GM19468 (cell line): ENCODE results near the gene ACSM2A.
"Not testable (repeated sequence)": the region's sequence is repeated elsewhere in the genome, so short reads cannot be mapped to it uniquely, and the experiment has no call there.

Experiments used
- ATAC-seq: cut with Tn5 transposase; IDR thresholded peaks from one replicate; pipeline ENCODE4 v1.9.1; 2021; ENCODE audit warnings: mild to moderate bottlenecking, moderate library complexity, moderate number of reproducible peaks; ENCODE audit not compliant: unreplicated experiment; ENCODE audit errors: extremely low read depth

The ACSM2A gene

DNA sequence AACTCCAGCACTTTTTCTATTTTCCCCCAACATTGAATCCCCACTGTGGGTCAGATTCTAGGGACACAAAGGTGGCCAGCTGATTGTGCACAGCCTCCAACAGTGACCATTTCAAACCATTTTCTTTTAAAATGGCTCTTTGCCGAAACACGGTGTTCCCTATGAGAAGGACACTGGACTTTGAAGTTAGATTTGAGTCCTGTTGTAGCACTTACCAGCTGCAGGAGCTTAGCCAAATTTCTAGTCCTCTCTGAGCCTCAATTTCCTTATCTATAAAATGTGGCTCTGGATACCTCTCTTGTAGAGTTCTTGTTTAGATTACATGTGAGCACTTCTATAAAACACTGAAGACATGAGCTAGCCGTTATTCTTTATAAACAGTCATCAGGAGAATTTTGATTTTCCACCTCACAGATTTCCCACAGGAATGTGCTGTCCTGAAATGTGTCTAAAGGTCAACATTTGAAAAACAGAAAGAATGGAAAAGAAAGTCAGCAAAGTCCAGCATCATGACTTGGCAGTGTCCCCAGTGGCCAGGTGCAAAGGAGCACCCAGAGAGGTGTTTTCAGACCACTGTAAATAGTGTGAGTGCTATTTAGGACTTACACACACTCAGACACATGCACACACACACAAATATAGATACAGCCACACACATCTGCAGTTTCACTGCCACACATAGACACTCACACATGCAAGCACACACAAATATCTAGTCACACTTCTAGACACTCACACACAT lies 4.5 kb upstream of the ACSM2A start:
- ATAC-seq = not testable (repeated sequence)

DNA sequence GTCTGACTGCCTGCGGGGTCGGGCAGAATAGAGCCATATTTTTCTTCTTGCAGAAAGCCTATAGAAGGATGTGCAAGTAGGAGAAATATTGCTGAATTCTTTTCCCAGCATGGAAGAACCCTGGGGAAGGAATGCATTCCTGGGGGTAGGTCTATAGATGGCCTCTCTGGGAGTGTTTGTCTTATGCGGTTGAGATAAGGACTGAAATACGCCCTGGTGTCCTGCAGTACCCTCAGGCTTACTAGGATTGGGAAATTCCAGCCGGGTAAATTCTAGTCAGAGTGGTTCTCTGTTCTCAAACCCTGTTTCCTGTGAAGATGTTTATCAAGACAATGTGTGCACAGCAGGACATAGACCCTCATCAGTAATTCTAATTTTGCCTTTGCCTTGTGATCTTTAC lies 2.3 kb downstream of the ACSM2A start:
- ATAC-seq = not testable (repeated sequence)

DNA sequence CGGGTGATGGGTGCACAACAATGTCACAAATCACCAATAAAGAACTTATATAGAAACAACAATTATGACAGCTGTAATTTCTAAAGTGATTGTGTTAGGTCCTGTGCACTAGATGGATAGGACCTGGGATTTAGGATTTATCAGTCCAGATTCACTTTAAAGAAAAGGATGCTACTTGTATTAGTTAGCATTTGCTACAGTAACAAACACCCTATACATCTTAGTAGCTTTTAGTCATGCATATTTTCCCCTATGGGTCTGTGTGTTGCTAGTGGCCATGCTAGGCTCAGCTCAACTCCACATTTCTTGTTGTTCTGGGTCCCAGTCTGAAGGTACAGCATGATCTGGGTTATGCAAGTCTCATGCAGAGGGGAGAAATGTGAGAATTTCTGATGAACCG lies 7.9 kb downstream of the ACSM2A start:
- not testable (repeated sequence) for ATAC-seq

DNA sequence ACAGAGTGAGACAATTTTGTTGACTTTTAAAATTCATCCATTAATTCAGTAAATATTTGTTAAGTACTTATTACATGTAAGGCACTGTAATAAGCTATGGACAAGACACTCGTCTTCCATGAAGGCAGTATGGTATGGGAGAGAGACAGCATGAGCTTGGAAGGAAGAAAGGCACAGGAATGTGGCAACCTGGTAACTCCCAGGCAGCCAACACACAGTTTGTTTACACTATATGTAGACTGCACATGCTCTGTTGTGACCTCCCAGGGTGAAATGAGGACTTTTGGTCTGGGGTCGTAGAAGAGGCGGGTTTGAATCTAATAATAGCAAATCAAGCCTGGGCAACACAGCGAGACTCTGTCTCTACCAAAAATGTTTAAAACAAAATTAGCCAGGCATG lies 9.0 kb downstream of the ACSM2A start:
- not testable (repeated sequence) for ATAC-seq

DNA sequence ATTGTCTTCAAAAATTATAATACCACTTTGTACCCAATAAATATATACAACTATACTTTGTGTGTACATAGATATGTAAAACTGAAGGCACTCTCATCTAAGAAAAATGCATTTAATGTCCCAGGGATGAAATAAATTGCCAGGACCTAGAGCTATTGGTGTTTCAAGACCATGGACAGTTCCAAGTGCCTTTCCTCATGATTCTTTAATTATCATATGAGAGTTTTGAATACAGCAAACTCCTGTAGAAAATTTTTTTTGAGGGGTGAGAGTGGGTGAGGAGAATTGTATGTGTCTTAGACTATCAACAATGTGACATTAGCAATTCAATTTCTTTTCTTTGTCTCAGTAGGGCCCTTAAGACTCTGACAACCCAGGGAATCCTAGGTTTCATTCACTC lies 17.6 kb downstream of the ACSM2A start:
- ATAC-seq = not testable (repeated sequence)

DNA sequence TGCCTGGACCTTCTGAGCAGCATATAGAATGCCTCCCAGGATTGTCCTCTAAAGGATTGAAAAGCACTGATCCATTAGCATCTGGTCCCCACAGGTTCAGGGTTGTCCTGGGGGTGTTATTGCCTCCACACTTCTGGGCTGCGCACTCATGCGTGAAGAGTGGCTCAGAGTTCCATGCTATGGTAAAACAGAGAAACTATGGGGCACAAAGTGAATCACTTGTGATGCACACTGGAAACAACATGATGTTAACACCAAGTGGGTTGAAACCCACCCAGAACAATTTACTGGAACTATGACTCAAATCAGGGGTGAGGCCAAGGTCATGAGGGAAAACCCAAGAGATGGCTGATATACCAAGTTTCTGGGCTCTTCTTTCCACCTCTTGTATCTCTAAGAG lies 18.6 kb downstream of the ACSM2A start:
- ATAC-seq = not testable (repeated sequence)

DNA sequence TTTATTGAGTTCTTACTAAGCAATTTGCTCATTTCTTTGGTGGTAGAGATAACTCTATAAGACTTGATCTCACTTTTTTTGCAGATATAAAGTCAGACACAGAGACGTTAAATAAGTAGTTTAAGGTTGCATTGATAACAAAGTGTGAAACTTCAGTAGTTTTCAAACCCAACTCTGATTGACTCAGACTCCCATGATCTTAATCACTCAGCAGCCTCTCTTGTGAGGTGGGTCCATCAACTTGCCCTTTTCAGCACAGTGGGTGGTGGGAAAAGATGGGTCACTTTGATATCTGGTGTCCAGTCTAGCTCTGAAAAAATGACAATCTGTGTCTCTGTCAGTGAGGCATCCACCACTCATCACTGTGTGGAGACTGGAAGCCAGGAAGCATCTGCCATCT lies 19.4 kb downstream of the ACSM2A start:
- ATAC-seq = not testable (repeated sequence)

DNA sequence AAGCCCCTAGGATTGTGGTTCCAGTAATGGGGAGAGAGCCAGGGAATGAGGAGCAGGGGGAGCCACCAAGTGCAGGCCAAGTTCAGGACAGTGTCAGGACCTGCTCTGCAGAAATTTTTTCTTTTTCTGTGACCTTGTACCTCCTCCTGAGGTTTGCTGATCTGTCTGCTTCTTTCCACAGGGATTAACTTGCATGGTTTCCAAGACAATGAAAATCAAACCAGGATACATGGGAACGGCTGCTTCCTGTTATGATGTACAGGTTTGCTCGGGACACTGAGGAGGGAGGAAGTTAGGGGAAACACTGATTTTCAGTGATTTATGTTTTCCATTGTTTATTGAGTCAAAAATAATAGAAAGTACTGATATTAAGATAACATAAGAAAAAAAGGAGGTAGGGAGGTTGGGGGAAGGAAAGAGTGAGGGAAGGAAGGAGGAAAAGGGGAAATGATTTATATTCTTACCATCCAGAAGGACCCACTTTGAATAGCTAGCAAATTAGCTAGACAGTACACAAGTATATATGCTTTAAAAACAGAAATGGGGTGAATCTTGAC lies 25.9 kb downstream of the ACSM2A start:
- not testable (repeated sequence) for ATAC-seq

DNA sequence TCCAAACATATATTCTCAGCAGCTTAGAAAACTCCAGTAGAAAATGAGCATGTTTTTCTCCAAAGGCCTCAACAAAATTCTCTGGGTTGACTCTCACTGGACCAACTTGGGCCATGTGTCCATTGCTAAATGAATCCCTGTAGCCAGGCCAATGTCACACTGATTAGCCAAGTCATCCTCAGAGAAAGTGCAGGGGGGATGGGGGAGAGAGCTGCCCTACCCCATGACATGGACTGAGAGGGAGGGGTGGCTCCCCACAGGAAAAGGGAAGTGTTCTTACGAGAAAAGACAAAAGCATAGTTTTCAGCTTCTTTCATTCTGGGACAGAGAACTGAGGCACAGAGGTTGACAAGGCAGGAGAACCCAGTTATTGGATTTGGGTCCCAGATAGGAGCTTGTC lies 32.7 kb downstream of the ACSM2A start:
- not testable (repeated sequence) for ATAC-seq

DNA sequence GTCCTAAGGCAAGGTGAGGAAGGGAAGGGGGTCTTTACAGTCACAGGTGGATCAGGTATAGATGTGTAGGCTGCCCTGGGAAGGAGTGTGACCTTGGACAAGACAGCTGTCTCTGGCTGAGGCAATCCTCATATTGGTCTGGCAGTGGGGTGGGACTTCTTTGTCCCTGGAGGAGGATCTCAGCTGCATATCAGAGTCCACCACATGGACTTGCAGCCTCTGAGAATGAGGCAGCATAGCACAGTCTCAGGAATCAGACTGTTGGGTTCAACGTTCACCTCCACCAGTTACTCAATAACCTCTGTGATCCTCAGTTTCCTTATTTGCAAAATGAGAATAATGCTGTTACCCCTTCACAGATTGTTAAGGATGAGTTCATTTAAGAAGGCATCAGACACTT lies 33.4 kb downstream of the ACSM2A start:
- no peak for ATAC-seq

DNA sequence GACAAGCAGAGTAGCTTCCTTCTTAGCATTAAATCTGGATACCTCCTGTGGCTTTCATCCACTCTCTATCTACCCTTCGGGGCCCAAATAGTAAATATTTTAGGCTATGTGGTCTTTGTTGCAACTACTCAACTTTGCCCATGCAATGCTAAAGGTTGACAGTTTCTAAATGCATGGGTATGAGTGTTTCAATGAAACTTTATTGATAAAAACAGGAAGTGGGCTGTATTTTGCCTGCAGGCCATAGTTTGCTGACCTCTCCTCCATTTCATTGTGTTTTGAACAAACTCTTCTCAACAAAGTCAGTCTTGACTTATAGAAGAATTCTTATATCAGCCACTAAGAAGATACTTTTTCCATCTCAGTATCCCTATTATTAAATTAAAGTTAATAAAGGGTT lies 34.1 kb downstream of the ACSM2A start:
- ATAC-seq = no peak

DNA sequence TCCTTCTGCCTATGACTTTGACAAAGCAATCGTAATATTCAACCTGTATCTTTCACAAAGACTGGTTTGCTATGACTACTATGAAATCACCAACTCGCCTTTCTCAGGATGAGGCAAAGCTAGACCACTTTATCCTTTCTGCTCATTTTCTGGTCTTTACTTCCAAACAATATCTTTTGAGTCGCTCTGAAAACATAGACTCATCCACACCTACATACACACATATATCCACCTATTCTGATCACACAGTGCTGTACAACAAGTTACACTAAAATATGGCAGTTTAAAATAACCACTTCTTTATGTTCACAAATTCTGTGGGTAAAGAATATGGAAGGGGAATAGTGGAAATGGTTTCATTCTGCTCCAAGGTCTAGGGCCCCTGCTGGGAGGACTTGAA lies 39.7 kb downstream of the ACSM2A start:
- ATAC-seq = not testable (repeated sequence)

DNA sequence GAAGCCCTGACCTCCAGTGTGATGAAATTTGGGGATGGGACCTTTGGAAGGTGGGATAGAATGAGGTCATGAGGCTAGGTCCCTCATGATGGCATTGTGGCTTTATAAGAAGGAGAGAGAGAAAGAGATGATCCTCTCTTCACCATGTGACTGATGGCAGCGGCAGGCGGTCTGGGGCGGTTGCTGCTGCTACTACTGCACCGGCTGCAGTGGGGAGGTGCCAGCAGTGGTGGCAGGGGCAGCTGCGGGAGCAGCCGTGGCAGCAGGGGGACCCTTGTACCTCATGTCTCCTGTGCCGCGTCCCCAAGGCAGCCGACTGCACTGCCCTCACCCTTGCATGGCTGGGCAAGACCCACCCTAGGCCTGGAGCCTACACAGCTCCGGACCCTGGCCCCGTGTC lies 40.1 kb downstream of the ACSM2A start:
- not testable (repeated sequence) for ATAC-seq

DNA sequence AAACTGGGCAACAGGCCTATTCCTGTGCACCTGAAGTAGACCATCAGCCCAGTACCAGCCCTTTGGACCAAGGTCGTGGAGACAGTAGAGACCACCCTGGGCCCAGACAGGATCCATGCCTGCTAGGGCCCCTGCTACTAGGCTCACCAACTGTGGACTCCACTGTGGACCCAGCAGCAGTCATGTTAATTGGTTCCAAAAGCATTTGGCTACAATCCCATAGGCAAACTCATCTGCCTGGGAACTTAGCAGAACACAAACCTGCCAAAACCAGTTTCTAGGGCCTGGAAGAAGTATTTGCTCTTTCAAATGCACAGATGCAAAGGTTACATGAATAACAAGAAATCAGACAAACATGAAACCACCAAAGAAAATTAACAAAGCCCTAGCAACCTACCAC lies 53.1 kb downstream of the ACSM2A start:
- ATAC-seq = no peak

DNA sequence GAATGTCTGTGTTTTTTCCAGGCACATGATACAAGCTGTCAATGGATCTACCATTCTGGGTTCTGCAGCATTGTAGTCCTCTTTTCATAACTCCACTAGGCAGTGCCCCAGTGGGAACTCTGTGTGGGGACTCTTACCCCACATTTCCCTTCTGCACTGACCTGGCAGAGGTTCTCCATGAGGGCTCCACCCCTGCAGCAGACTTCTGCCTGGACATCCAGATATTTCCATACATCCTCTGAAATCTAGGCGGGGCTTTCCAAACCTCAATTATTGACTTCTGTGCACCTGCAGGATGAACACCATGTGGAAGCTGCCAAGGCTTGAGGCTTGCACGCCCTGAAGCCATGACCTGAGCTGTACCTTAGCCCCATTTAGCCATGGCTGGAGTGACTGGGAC lies 56.0 kb downstream of the ACSM2A start:
- ATAC-seq = no peak

DNA sequence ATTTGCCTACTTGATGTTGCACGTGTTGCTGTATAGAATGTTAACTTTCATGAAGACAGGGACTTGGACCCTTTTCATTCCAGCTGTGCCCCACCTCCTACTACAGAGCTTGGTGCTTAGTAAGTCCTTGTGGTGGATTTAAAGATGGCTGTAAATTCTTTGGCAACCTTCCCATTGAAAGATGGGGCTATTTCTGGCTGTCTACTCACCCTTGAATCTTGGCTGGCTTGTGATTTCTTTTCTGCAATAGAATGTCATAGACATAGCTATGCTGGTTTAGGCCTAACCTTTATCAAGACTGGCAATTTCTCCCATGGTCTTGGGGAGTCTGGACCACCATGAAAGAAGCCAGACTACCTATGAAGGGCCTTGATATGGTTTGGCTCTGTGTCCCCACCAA lies 59.0 kb downstream of the ACSM2A start:
- no peak for ATAC-seq

DNA sequence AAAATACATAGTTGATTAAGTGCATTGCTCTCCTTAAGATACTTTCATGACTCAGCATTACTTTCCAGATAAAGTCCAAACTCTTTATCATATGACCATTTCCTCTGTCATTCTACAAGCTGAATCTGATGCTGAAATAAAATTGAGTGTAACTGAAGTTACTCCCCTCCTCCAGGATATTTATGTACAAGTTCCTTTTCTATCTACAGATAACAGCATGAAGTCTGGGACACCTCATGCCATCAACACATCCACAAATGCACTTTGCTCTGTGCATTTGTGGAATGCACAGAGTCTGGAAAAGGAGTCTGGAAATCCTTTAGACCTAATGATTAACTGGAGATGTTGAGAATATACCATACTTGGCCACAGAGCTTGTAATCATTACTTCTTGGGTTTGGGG lies 64.4 kb downstream of the ACSM2A start:
- ATAC-seq = no peak

DNA sequence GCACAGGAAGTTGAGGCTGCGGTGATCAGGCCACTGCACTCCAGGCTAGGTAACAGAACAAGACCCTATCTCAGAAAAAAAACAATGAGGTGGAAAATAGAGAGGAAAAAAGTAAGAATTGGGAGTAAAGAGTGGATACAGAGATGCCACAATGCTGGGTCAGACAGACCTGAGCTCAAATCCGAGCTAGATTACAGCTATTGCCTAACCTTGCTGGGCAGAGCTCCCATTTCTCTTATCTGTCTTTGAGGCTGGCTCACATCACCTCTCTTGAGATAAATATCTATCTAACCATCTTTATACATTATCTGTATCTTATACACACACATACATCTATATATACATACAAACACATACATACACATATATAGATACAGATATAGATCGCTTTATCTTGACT lies 65.8 kb downstream of the ACSM2A start:
- no peak for ATAC-seq

DNA sequence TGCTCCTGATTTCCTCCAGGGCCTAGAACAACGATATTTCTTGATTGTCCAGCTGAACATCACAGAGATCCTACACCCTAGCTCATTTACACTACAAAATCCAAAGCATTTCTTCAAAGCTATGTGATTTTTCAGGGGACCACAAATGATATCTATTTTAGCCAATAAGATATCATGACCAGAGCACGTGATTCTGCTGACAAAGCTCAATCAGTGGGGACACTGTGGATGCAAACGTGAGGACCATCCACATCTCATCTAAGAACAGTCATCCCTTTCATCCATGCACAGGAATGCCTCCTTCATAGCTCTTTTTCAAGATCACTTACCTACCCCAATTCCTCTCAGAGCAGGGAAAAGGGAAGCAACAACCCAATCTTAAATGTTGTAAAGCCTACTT lies 67.9 kb downstream of the ACSM2A start:
- ATAC-seq = no peak

DNA sequence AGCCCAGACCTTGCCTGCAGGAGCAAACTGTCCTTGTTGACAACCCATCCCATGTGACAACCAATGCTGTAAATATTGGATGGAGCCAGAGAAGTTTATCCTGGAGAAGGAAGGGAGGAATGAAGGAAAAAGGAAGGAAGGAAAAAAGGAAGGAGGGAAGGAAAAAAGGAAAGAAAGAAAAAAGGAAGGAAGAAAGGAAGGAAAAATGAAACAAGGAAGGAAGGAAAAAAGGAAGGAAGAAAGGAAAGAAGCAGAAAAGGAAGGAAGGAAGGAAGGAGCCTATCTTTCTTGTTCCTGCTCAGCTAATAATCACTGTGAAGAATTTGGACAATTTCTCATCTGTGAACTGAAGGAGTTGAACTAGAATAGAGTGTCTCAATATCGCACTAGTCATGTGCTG lies 68.8 kb downstream of the ACSM2A start:
- no peak for ATAC-seq

DNA sequence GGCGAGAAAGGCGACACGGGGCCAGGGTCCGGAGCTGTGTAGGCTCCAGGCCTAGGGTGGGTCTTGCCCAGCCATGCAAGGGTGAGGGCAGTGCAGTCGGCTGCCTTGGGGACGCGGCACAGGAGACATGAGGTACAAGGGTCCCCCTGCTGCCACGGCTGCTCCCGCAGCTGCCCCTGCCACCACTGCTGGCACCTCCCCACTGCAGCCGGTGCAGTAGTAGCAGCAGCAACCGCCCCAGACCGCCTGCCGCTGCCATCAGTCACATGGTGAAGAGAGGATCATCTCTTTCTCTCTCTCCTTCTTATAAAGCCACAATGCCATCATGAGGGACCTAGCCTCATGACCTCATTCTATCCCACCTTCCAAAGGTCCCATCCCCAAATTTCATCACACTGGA lies 80.5 kb downstream of the ACSM2A start:
- ATAC-seq = not testable (repeated sequence)

DNA sequence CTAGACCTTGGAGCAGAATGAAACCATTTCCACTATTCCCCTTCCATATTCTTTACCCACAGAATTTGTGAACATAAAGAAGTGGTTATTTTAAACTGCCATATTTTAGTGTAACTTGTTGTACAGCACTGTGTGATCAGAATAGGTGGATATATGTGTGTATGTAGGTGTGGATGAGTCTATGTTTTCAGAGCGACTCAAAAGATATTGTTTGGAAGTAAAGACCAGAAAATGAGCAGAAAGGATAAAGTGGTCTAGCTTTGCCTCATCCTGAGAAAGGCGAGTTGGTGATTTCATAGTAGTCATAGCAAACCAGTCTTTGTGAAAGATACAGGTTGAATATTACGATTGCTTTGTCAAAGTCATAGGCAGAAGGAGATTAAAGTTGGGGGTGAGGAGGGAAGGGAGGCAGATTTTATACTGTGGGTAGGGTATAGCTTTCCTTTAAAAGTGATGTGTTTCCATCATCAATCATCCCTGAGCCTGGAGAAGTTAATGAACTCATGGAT lies 81.0 kb downstream of the ACSM2A start:
- ATAC-seq = not testable (repeated sequence)
